CD14-positive monocyte (primary cell): Measurements from ENCODE around the gene TMEM87B. TPM values are rescaled to one million over a fixed set of nuclear protein-coding genes. Genes with fewer than 3 reads are reported as not detected.

Experiments
- DNase-seq, 3 donors: peaks; one replicate each; pipeline ENCODE4 v3.0.0-alpha.2; 2011 to 2022
- H2AFZ ChIP-seq: 2 replicates; pipeline ENCODE4 v1.6.0; 2012; ENCODE audit warnings: mild to moderate bottlenecking, low read depth, low read length, inconsistent platforms; ENCODE audit not compliant: insufficient read depth, poor library complexity, severe bottlenecking
- H3K27ac ChIP-seq, 2 donors: 1 replicate in 1 of 2; 2 replicates in 1 of 2; pipeline ENCODE4 v1.5.1; 2012 to 2013; ENCODE audit warnings: low read length in 2 of 2, control low read depth in 1 of 2, inconsistent platforms in 1 of 2, low read depth in 1 of 2, mild to moderate bottlenecking in 1 of 2
- H3K27me3 ChIP-seq, 2 donors: one replicate each; pipeline versions ENCODE4 v1.6.0 to v1.6.1; 2011 to 2013; ENCODE audit warnings: low read length in 2 of 2; ENCODE audit not compliant: control insufficient read depth in 2 of 2, insufficient read depth in 2 of 2
- H3K36me3 ChIP-seq, 2 donors: replicated peaks in 1 of 2; 1 replicate in 1 of 2; 2 replicates in 1 of 2; pipeline versions ENCODE4 v1.5.1 to v1.6.1; 2012 to 2013; ENCODE audit warnings: low read length in 2 of 2, control low read depth in 1 of 2, inconsistent platforms in 1 of 2, mild to moderate bottlenecking in 1 of 2; ENCODE audit not compliant: insufficient read depth in 2 of 2, control insufficient read depth in 1 of 2
- H3K4me1 ChIP-seq, 2 donors: 1 replicate in 1 of 2; 2 replicates in 1 of 2; pipeline versions ENCODE4 v1.5.1 to v1.6.1; 2012 to 2013; ENCODE audit warnings: low read length in 2 of 2, control low read depth in 1 of 2, inconsistent platforms in 1 of 2, mild to moderate bottlenecking in 1 of 2, moderate library complexity in 1 of 2; ENCODE audit not compliant: insufficient read depth in 2 of 2, control insufficient read depth in 1 of 2
- H3K4me2 ChIP-seq: replicated peaks from 2 replicates; pipeline ENCODE3; 2012; ENCODE audit warnings: low read length, moderate library complexity, mild to moderate bottlenecking; ENCODE audit not compliant: poor library complexity, severe bottlenecking; ENCODE audit errors: extremely low read depth
- H3K4me3 ChIP-seq, 3 experiments: fragments of 200-600 bp in 1 of 3; sonication (generic) in 1 of 3; replicated peaks in 1 of 3; 1 replicate in 2 of 3; 2 replicates in 1 of 3; pipeline ENCODE4 v1.5.1; 2011 to 2013; ENCODE audit warnings: low read length in 3 of 3, mild to moderate bottlenecking in 3 of 3, control low read depth in 2 of 3, low read depth in 2 of 3, inconsistent platforms in 1 of 3, moderate library complexity in 1 of 3
- H3K79me2 ChIP-seq: 2 replicates; pipeline ENCODE4 v1.6.0; 2012; ENCODE audit warnings: mild to moderate bottlenecking, control low read depth, inconsistent platforms, low read length, moderate library complexity; ENCODE audit not compliant: insufficient read depth
- H3K9ac ChIP-seq: 2 replicates; pipeline ENCODE4 v1.6.0; 2017; ENCODE audit warnings: low read length, mild to moderate bottlenecking; ENCODE audit not compliant: insufficient read depth, poor library complexity, severe bottlenecking
- H3K9me3 ChIP-seq, 2 donors: replicated peaks in 1 of 2; 1 replicate in 1 of 2; 2 replicates in 1 of 2; pipeline versions ENCODE4 v1.5.1 to v1.6.1; 2012 to 2013; ENCODE audit warnings: low read length in 2 of 2, control low read depth in 1 of 2; ENCODE audit not compliant: control insufficient read depth in 1 of 2, insufficient read depth in 1 of 2
- H4K20me1 ChIP-seq: 2 replicates; pipeline ENCODE4 v1.6.0; 2012; ENCODE audit warnings: mild to moderate bottlenecking, low read length, control low read depth, moderate library complexity; ENCODE audit not compliant: insufficient read depth
- H3K27ac Mint-ChIP-seq, 7 donors: one replicate each; pipeline ENCODE4 v1.8.0; 2020; ENCODE audit warnings: mild to moderate bottlenecking in 7 of 7, mixed read lengths in 7 of 7, moderate library complexity in 6 of 7, inconsistent platforms in 2 of 7
- H3K27me3 Mint-ChIP-seq, 3 donors: one replicate each; pipeline ENCODE4 v1.8.0; 2021 to 2022; ENCODE audit warnings: low read depth in 3 of 3, mild to moderate bottlenecking in 3 of 3, mixed read lengths in 3 of 3, moderate library complexity in 3 of 3, inconsistent platforms in 1 of 3
- H3K36me3 Mint-ChIP-seq, 2 donors: one replicate each; pipeline ENCODE4 v1.8.0; 2020; ENCODE audit warnings: mixed read lengths in 2 of 2, inconsistent platforms in 1 of 2, mild to moderate bottlenecking in 1 of 2
- H3K4me1 Mint-ChIP-seq: one replicate; pipeline ENCODE4 v1.8.0; 2020; ENCODE audit warnings: mild to moderate bottlenecking, mixed read lengths
- H3K4me3 Mint-ChIP-seq, 2 donors: one replicate each; pipeline ENCODE4 v1.8.0; 2020; ENCODE audit warnings: mild to moderate bottlenecking in 2 of 2, mixed read lengths in 2 of 2, moderate library complexity in 1 of 2
- H3K9me3 Mint-ChIP-seq, 7 donors: one replicate each; pipeline ENCODE4 v1.8.0; 2020 to 2022; ENCODE audit warnings: mixed read lengths in 7 of 7, mild to moderate bottlenecking in 6 of 7, moderate library complexity in 6 of 7, inconsistent platforms in 2 of 7
- CTCF ChIP-seq: fragments of 200-600 bp; IDR thresholded peaks from one replicate; pipeline ENCODE4 v1.8.0; 2022; ENCODE audit warnings: antibody characterized with exemption, mild to moderate bottlenecking
- WGBS: methylation state at CpG from one replicate; pipeline ENCODE4 v1.1.5; 2013; ENCODE audit warnings: missing lambda C conversion rate; ENCODE audit not compliant: insufficient coverage; 5-methylcytosine and 5-hydroxymethylcytosine counted together
- intact Hi-C, 2 donors: fragments of 100-400 bp; cut with micrococcal nuclease; formaldehyde crosslinking; loops; one replicate each; pipeline versions ENCODE4 v1.15.0 to v1.15.1; 2023
- polyA plus RNA-seq, 3 donors: library from polyadenylated mRNA; depleted of rRNA in 1 of 3; unstranded in 2 of 3; stranded (reverse) in 1 of 3; fragments of 300-500 nt in 2 of 3; fragments of >200 nt in 1 of 3; fragmentation: Illumina TruSeq in 2 of 3; gene quantifications; 1 replicate in 2 of 3; 2 replicates in 1 of 3; pipeline ENCODE4 v1.2.3, GENCODE V29; 2012 to 2021

TMEM87B gene
- polyA plus RNA-seq, 3 donors, result 9.1 to 13.4 (median 11.4) TPM

- no peak for DNase-seq
- H3K4me3 Mint-ChIP-seq, result no peak overlapping the region
- H3K4me1 Mint-ChIP-seq, result no peaks in the 10 kb centered on the region
- peaks cover 0 to 2% (median 0%) of the 10 kb centered on the region in 7 donors for H3K9me3 Mint-ChIP-seq
- Histone ChIP-seq H2AFZ (no peak overlapping the region), H3K4me1 (no peaks in the 10 kb centered on the region), H3K27me3 (no peaks in the 10 kb centered on the region), H3K9me3 (no peaks in the 10 kb centered on the region), H3K4me3 (no peak overlapping the region), H3K9ac (no peak overlapping the region), H3K4me2 (no peak overlapping the region), H3K79me2 (no peaks in the 10 kb centered on the region), H4K20me1 (no peaks in the 10 kb centered on the region), H3K27ac (no peak overlapping the region), H3K36me3 (no peaks in the 10 kb centered on the region)
- no peak overlapping the region for H3K27ac Mint-ChIP-seq
- intact Hi-C loops, result no loop called here
- 82% methylated on average over 7 of the region's 14 CpGs for WGBS
- TF ChIP-seq CTCF, result no peak
- peaks cover 0 to 3% (median 2%) of the 10 kb centered on the region in 3 donors for H3K27me3 Mint-ChIP-seq
- no peaks in the 10 kb centered on the region for H3K36me3 Mint-ChIP-seq
Measured at GRCh38 chr2:112166806-112167499, 111.9 kb downstream of the TMEM87B start.

GRCh38 chr2:112168422-112169124 lies 113.5 kb downstream of the TMEM87B start:
- H3K4me1 ChIP-seq, result no peaks in the 10 kb centered on the region
- no peaks in the 10 kb centered on the region for H3K79me2 ChIP-seq
- no peak overlapping the region for H2AFZ ChIP-seq
- no peak for DNase-seq
- Mint-ChIP-seq H3K4me1 (no peaks in the 10 kb centered on the region), H3K27ac (no peak overlapping the region), H3K9me3 (peaks cover 0 to 2% (median 0%) of the 10 kb centered on the region in 7 donors), H3K27me3 (peaks cover 2 to 7% (median 4%) of the 10 kb centered on the region in 3 donors), H3K4me3 (no peak overlapping the region), H3K36me3 (no peaks in the 10 kb centered on the region)
- H3K9me3 ChIP-seq, result no peaks in the 10 kb centered on the region
- H4K20me1 ChIP-seq, result no peaks in the 10 kb centered on the region
- no peak for TF ChIP-seq CTCF
- intact Hi-C loops, result no loop called here
- no peak overlapping the region for H3K27ac ChIP-seq
- H3K4me3 ChIP-seq, result no peak overlapping the region
- H3K27me3 ChIP-seq, result no peaks in the 10 kb centered on the region
- no peak overlapping the region for H3K4me2 ChIP-seq
- no peak overlapping the region for H3K9ac ChIP-seq
- 97% methylated on average over 6 of the region's 10 CpGs for WGBS
- no peaks in the 10 kb centered on the region for H3K36me3 ChIP-seq

Other genes starting within 250 kb of the TMEM87B start
- gene ANAPC1, start 171.1 kb upstream of the TMEM87B start, polyA plus RNA-seq, result 10 to 100 TPM in 1 of 3 donors, 1 to 10 TPM in 2; 4.2 to 12.4 (median 6.8) TPM
- gene MERTK, start 156.7 kb upstream of the TMEM87B start, polyA plus RNA-seq, result 10 to 100 TPM in 1 of 3 donors, 1 to 10 TPM in 2; 4.1 to 17.0 (median 4.2) TPM
- under 1 TPM in 1 of 3 donors, not detected in 2; 0.04 TPM for gene FBLN7, start 83.1 kb downstream of the TMEM87B start, polyA plus RNA-seq
- gene ZC3H8, start 199.8 kb downstream of the TMEM87B start, polyA plus RNA-seq, result 1 to 10 TPM; 2.3 to 6.9 (median 2.3) TPM
- gene ZC3H6, start 220.3 kb downstream of the TMEM87B start, polyA plus RNA-seq, result 1 to 10 TPM; 2.1 to 2.5 (median 2.4) TPM